PC-9 (cell line): ENCODE measurements around the gene SPRY4.
"Not testable (repeated sequence)": the region's sequence is repeated elsewhere in the genome, so short reads cannot be mapped to it uniquely, and the experiment has no call there.

ENCODE experiments used
- EZH2 ChIP-seq: fragments of 200-600 bp; sonication (generic); IDR thresholded peaks from 2 replicates; pipeline ENCODE4 v1.8.0; 2017; ENCODE audit warnings: antibody characterized with exemption, low read depth
- TF ChIP-seq, protein P1 (sequence below): fragments of 200-600 bp; sonication (generic); conservative IDR thresholded peaks from 2 replicates; pipeline ENCODE4 v1.6.1; 2017; ENCODE audit warnings: mixed run types, antibody characterized with exemption, mild to moderate bottlenecking, moderate library complexity

- TF ChIP-seq, protein P1, sequence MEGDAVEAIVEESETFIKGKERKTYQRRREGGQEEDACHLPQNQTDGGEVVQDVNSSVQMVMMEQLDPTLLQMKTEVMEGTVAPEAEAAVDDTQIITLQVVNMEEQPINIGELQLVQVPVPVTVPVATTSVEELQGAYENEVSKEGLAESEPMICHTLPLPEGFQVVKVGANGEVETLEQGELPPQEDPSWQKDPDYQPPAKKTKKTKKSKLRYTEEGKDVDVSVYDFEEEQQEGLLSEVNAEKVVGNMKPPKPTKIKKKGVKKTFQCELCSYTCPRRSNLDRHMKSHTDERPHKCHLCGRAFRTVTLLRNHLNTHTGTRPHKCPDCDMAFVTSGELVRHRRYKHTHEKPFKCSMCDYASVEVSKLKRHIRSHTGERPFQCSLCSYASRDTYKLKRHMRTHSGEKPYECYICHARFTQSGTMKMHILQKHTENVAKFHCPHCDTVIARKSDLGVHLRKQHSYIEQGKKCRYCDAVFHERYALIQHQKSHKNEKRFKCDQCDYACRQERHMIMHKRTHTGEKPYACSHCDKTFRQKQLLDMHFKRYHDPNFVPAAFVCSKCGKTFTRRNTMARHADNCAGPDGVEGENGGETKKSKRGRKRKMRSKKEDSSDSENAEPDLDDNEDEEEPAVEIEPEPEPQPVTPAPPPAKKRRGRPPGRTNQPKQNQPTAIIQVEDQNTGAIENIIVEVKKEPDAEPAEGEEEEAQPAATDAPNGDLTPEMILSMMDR, result not testable (repeated sequence)
- not testable (repeated sequence) for TF ChIP-seq EZH2
Measured at GRCh38 chr5:142297786-142298185, 27.0 kb downstream of the SPRY4 start.
